Stimulated activated CD4-positive, alpha-beta T cell treated with anti-CD3 and anti-CD28 coated beads, Interleukin-15, amount 100 ng/mL, for 48 hours (primary cell): ENCODE data around the gene DNMT3L.
"Not testable (repeated sequence)": the region's sequence is repeated elsewhere in the genome, so short reads cannot be mapped to it uniquely, and the experiment has no call there.

Source experiments
- DNase-seq, 2 donors: peaks; one replicate each; pipeline ENCODE4 v3.0.0-alpha.2; 2020; ENCODE audit warnings: low read depth in 2 of 2

The DNMT3L gene

GRCh38 chr21:44249204-44250037 lies 12.3 kb downstream of the DNMT3L start:
- not testable (repeated sequence) for DNase-seq

- DNase-seq = not testable (repeated sequence)
Observed at GRCh38 chr21:44247904-44248303, 13.8 kb downstream of the DNMT3L start.

GRCh38 chr21:44243980-44244379 lies 17.7 kb downstream of the DNMT3L start:
- not testable (repeated sequence) for DNase-seq

- not testable (repeated sequence) for DNase-seq
Observed at GRCh38 chr21:44241281-44241680, 20.4 kb downstream of the DNMT3L start.

GRCh38 chr21:44240842-44241241 lies 20.9 kb downstream of the DNMT3L start, which contains the start of gene ICOSLG:
TSS of gene ICOSLG (minus strand) at chr21:44240943. CDS start at chr21:44240817, 126 bp downstream.
- not testable (repeated sequence) for DNase-seq

GRCh38 chr21:44240353-44240752 lies 21.3 kb downstream of the DNMT3L start:
- not testable (repeated sequence) for DNase-seq

GRCh38 chr21:44229561-44229960 lies 32.1 kb downstream of the DNMT3L start:
- DNase-seq = not testable (repeated sequence)

- DNase-seq = not testable (repeated sequence)
Observed at GRCh38 chr21:44228109-44228508, 33.6 kb downstream of the DNMT3L start.

GRCh38 chr21:44227614-44228013 lies 34.1 kb downstream of the DNMT3L start:
- DNase-seq = not testable (repeated sequence)

- not testable (repeated sequence) for DNase-seq
Observed at GRCh38 chr21:44225605-44226004, 36.1 kb downstream of the DNMT3L start.

GRCh38 chr21:44223334-44223733 lies 38.4 kb downstream of the DNMT3L start:
- DNase-seq = not testable (repeated sequence)

GRCh38 chr21:44220674-44221073 lies 41.0 kb downstream of the DNMT3L start:
- not testable (repeated sequence) for DNase-seq

- DNase-seq = not testable (repeated sequence)
Observed at GRCh38 chr21:44218461-44218860, 43.2 kb downstream of the DNMT3L start.

- not testable (repeated sequence) for DNase-seq
Observed at GRCh38 chr21:44211978-44212377, 49.7 kb downstream of the DNMT3L start.

- DNase-seq = not testable (repeated sequence)
Observed at GRCh38 chr21:44211574-44211973, 50.1 kb downstream of the DNMT3L start.

GRCh38 chr21:44207860-44208646 lies 53.6 kb downstream of the DNMT3L start:
- not testable (repeated sequence) for DNase-seq

- not testable (repeated sequence) for DNase-seq
Observed at GRCh38 chr21:44206698-44207676, 54.7 kb downstream of the DNMT3L start.

- DNase-seq = not testable (repeated sequence)
Observed at GRCh38 chr21:44206187-44206586, 55.5 kb downstream of the DNMT3L start.

GRCh38 chr21:44202590-44203299 lies 59.0 kb downstream of the DNMT3L start:
- not testable (repeated sequence) for DNase-seq

GRCh38 chr21:44199997-44200396 lies 61.7 kb downstream of the DNMT3L start:
- DNase-seq = not testable (repeated sequence)
